ENCODE results near the gene ACAP1.
"Not testable (repeated sequence)": the region's sequence is repeated elsewhere in the genome, so short reads cannot be mapped to it uniquely, and the experiment has no call there.

Gene ACAP1

GRCh38 chr17:7367083-7367482 lies 30.8 kb downstream of the ACAP1 start:
- no peak overlapping the region for H3K27ac Mint-ChIP-seq
- H3K4me3 Mint-ChIP-seq: no peak overlapping the region
- no peaks in the 10 kb centered on the region for H3K9me3 Mint-ChIP-seq
- no peaks in the 10 kb centered on the region for H3K36me3 Mint-ChIP-seq
- peaks cover 0 to 10% of the 10 kb centered on the region in 2 donors for H3K4me1 Mint-ChIP-seq
- no peak for ATAC-seq (replicated peaks)
- no peak for DNase-seq
- H3K27me3 Mint-ChIP-seq: peaks cover 1 to 11% of the 10 kb centered on the region in 2 donors

DNA sequence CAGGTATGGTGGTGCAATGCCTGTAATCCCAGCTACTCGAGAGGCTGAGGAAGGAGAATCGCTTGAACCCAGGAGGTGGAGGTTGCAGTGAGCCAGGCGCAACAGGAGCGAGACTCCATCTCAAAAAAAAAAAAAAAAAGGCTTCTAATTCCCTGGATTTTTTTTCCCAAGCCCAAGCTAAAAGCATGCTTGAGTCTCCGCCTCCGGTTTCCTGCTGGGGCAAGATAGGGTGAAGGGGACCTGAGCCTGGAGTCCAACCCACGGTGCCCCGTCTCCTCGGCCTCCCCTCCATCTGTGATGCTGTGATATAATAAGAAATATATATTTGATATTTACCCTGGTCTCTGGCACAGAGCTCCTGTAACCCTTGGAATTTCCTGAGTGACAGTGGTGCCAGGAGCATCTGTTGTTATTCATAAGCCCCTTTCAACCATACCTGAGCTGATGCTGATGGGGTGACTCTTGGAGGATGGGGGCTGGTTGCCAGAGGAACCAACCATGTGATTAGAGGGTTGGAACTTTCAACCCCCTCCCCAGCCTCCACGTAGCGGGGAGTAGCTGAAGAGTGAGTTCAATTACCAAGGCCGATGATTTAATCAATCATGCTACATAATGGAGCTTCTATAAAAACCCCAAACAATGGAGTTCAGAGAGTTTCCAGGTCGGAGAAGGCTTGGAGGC lies 31.7 kb downstream of the ACAP1 start:
- ATAC-seq (replicated peaks) (no peak), DNase-seq (no peak)
- Mint-ChIP-seq H3K4me3 (no peak overlapping the region), H3K36me3 (no peaks in the 10 kb centered on the region), H3K4me1 (peaks cover 0 to 10% of the 10 kb centered on the region in 2 donors), H3K27me3 (peaks cover 0 to 10% of the 10 kb centered on the region in 2 donors), H3K9me3 (no peaks in the 10 kb centered on the region), H3K27ac (no peak overlapping the region)

GRCh38 chr17:7368599-7368994 lies 32.3 kb downstream of the ACAP1 start:
- H3K27me3 Mint-ChIP-seq; H3K36me3 Mint-ChIP-seq; ATAC-seq (replicated peaks); H3K27ac Mint-ChIP-seq; DNase-seq; H3K9me3 Mint-ChIP-seq; H3K4me1 Mint-ChIP-seq; H3K4me3 Mint-ChIP-seq: not testable (repeated sequence)

- ATAC-seq (replicated peaks) (no peak), DNase-seq (no peak)
These were observed 33.5 kb downstream of the ACAP1 start for GRCh38 chr17:7369825-7370224.

GRCh38 chr17:7370853-7371252 lies 34.5 kb downstream of the ACAP1 start:
- Mint-ChIP-seq H3K4me1 (peaks cover 0 to 10% of the 10 kb centered on the region in 2 donors), H3K27ac (no peak overlapping the region), H3K9me3 (no peaks in the 10 kb centered on the region), H3K27me3 (peaks cover 5 to 10% of the 10 kb centered on the region in 2 donors), H3K4me3 (no peak overlapping the region), H3K36me3 (no peaks in the 10 kb centered on the region)
- DNase-seq: no peak
- no peak for ATAC-seq (replicated peaks)

More at GRCh38 chr17:7369825-7370224, 33.5 kb downstream of the ACAP1 start:
- Mint-ChIP-seq H3K4me1 (peaks cover 0 to 10% of the 10 kb centered on the region in 2 donors), H3K27ac (no peak overlapping the region), H3K36me3 (no peaks in the 10 kb centered on the region), H3K27me3 (peaks cover 5 to 10% of the 10 kb centered on the region in 2 donors), H3K4me3 (no peak overlapping the region), H3K9me3 (no peaks in the 10 kb centered on the region)

- ATAC-seq (replicated peaks) (no peak), DNase-seq (no peak)
- Mint-ChIP-seq H3K4me1 (no peaks in the 10 kb centered on the region), H3K27me3 (peaks cover 17 to 22% of the 10 kb centered on the region in 2 donors), H3K36me3 (peaks cover 0 to 3% of the 10 kb centered on the region in 2 donors), H3K4me3 (no peak overlapping the region), H3K9me3 (peaks cover 4 to 5% of the 10 kb centered on the region in 2 donors), H3K27ac (no peak overlapping the region)
These were observed 38.0 kb downstream of the ACAP1 start for GRCh38 chr17:7374353-7374752.

- no peak overlapping the region for H3K4me3 Mint-ChIP-seq
- peaks cover 50 to 53% of the 10 kb centered on the region in 2 donors for H3K27me3 Mint-ChIP-seq
- H3K4me1 Mint-ChIP-seq: peaks cover 12 to 13% of the 10 kb centered on the region in 2 donors
- H3K9me3 Mint-ChIP-seq: peaks cover 5% of the 10 kb centered on the region in 2 donors
- H3K36me3 Mint-ChIP-seq: peaks cover 0 to 3% of the 10 kb centered on the region in 2 donors
- DNase-seq (no peak), ATAC-seq (replicated peaks) (no peak)
- H3K27ac Mint-ChIP-seq: no peak overlapping the region
These were observed 42.8 kb downstream of the ACAP1 start for GRCh38 chr17:7379134-7379533.

DNA sequence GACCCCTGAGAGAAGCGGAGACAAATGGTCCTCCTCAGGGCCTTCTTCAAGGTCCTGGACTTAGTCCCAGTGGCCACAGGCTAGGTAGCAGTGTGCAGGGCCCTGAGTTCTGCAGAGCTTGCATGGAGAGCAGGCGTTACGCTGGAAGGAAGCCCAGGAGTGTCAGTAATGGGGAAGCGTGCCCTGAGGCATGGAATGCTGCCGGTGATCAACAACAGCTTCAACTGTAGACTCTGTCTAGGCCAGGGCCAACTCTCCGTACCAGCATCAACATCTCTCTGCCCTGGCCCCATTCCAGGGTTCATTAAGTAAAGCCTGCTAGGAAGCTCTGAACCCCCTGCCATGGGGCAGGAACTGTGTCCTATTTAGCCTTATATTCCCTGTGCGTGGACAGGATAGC lies 44.0 kb downstream of the ACAP1 start:
- DNase-seq (no peak), ATAC-seq (replicated peaks) (no peak)
- H3K4me1 Mint-ChIP-seq: peaks cover 18 to 20% of the 10 kb centered on the region in 2 donors
- peak overlapping the region in 1 of 2 donors; percentile 33 for H3K4me3 Mint-ChIP-seq
- H3K36me3 Mint-ChIP-seq: peaks cover 0 to 7% of the 10 kb centered on the region in 2 donors
- H3K27ac Mint-ChIP-seq: peak overlapping the region; percentile 68
- peaks cover 46 to 53% of the 10 kb centered on the region in 2 donors for H3K27me3 Mint-ChIP-seq
- peaks cover 5% of the 10 kb centered on the region in 2 donors for H3K9me3 Mint-ChIP-seq

- no peak for ATAC-seq (replicated peaks)
- H3K4me3 Mint-ChIP-seq: peak within 1 kb of the TSS; percentile 33 to 73
- peaks cover 46 to 53% of the 10 kb centered on the region in 2 donors for H3K27me3 Mint-ChIP-seq
- peaks cover 18 to 20% of the 10 kb centered on the region in 2 donors for H3K4me1 Mint-ChIP-seq
- no peak for DNase-seq
- peak within 1 kb of the TSS; percentile 68 for H3K27ac Mint-ChIP-seq
- peaks cover 5% of the 10 kb centered on the region in 2 donors for H3K9me3 Mint-ChIP-seq
- peaks cover 2 to 7% of the 10 kb centered on the region in 2 donors for H3K36me3 Mint-ChIP-seq
These were observed 44.7 kb downstream of the ACAP1 start, which contains the start of gene TNK1 for GRCh38 chr17:7380855-7381683. TNK1 (plus strand) TSS chr17:7381089; CDS start chr17:7382927, 1,838 bp downstream.

GRCh38 chr17:7382901-7383300 lies 46.6 kb downstream of the ACAP1 start:
- H3K4me3 Mint-ChIP-seq: peak overlapping the region in 1 of 2 donors; percentile 82

GRCh38 chr17:7383371-7383741 lies 47.0 kb downstream of the ACAP1 start:
- peak overlapping the region; percentile 52 to 82 for H3K4me3 Mint-ChIP-seq
- ATAC-seq (replicated peaks) (no peak), DNase-seq (no peak)
- peaks cover 5% of the 10 kb centered on the region in 2 donors for H3K9me3 Mint-ChIP-seq
- peaks cover 18 to 20% of the 10 kb centered on the region in 2 donors for H3K4me1 Mint-ChIP-seq
- H3K36me3 Mint-ChIP-seq: peaks cover 4 to 13% of the 10 kb centered on the region in 2 donors
- no peak overlapping the region for H3K27ac Mint-ChIP-seq
- peaks cover 38 to 47% of the 10 kb centered on the region in 2 donors for H3K27me3 Mint-ChIP-seq

More at GRCh38 chr17:7382901-7383300, 46.6 kb downstream of the ACAP1 start:
- no peak overlapping the region for H3K27ac Mint-ChIP-seq
- H3K4me1 Mint-ChIP-seq: peaks cover 18 to 20% of the 10 kb centered on the region in 2 donors
- DNase-seq (no peak), ATAC-seq (replicated peaks) (no peak)
- H3K27me3 Mint-ChIP-seq: peaks cover 38 to 47% of the 10 kb centered on the region in 2 donors
- H3K36me3 Mint-ChIP-seq: peaks cover 4 to 11% of the 10 kb centered on the region in 2 donors
- H3K9me3 Mint-ChIP-seq: peaks cover 5% of the 10 kb centered on the region in 2 donors

GRCh38 chr17:7383742-7384488 lies 47.6 kb downstream of the ACAP1 start:
- DNase-seq (peak; percentile 66), ATAC-seq (replicated peaks) (peak; percentile 98)
- Mint-ChIP-seq H3K4me3 (peak overlapping the region; percentile 82 to 83), H3K36me3 (peaks cover 6 to 15% of the 10 kb centered on the region in 2 donors), H3K4me1 (peaks cover 18 to 20% of the 10 kb centered on the region in 2 donors), H3K27me3 (peaks cover 38 to 45% of the 10 kb centered on the region in 2 donors), H3K27ac (peak overlapping the region; percentile 16), H3K9me3 (peaks cover 4 to 5% of the 10 kb centered on the region in 2 donors)

DNA sequence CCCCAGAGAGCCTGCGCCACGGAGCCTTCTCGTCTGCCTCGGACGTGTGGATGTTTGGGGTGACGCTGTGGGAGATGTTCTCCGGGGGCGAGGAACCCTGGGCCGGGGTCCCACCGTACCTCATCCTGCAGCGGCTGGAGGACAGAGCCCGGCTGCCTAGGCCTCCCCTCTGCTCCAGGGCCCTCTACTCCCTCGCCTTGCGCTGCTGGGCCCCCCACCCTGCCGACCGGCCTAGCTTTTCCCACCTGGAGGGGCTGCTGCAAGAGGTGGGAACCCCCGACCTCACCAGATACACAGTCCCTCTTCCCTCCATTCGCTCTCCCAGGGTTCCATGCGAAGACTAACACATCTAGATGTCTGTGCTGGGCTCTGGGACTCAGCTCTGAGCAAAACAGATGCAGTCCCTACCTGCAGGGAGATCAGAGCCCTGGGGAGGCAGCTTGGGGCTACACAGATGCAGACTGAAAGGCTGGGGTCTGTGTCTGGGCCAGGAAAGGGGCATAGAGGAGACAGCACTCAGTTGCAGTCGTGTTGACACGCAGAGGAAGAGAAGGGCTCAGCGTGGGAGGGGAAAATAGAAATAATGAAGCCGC lies 48.3 kb downstream of the ACAP1 start:
- Mint-ChIP-seq H3K27ac (peak overlapping the region; percentile 16), H3K27me3 (peaks cover 31 to 39% of the 10 kb centered on the region in 2 donors), H3K4me1 (peaks cover 18 to 20% of the 10 kb centered on the region in 2 donors), H3K36me3 (peaks cover 10 to 17% of the 10 kb centered on the region in 2 donors), H3K9me3 (no peaks in the 10 kb centered on the region), H3K4me3 (peak overlapping the region; percentile 82 to 83)
- DNase-seq (no peak), ATAC-seq (replicated peaks) (no peak)
